HepG2 (cell line): ENCODE measurements around the gene VTN. TPM values are rescaled to one million over a fixed set of nuclear protein-coding genes. Genes with fewer than 3 reads are reported as not detected.

Source experiments
- ELF4 ChIP-seq: sonication (generic); formaldehyde crosslinking; IDR thresholded peaks from 2 replicates; pipeline ENCODE4 v1.5.0; 2020; ENCODE audit warnings: missing genetic modification reagents, mild to moderate bottlenecking, moderate library complexity, borderline replicate concordance
- HOXA3 ChIP-seq: sonication (generic); formaldehyde crosslinking; IDR thresholded peaks from 2 replicates; pipeline ENCODE4 v1.5.0; 2020; ENCODE audit warnings: missing genetic modification reagents
- RAD21 ChIP-seq: fragments of 450-650 bp; formaldehyde crosslinking; IDR thresholded peaks from 2 replicates; pipeline ENCODE4 v1.5.0; 2020; ENCODE audit warnings: mild to moderate bottlenecking
- RFXAP ChIP-seq: sonication (generic); formaldehyde crosslinking; IDR thresholded peaks from 2 replicates; pipeline ENCODE4 v1.4.0; 2020; ENCODE audit warnings: missing genetic modification reagents, borderline replicate concordance
- SMARCE1 ChIP-seq: fragments of 450-650 bp; IDR thresholded peaks from 2 replicates; pipeline ENCODE4 v1.6.1; 2017; ENCODE audit warnings: borderline replicate concordance
- ZNF101 ChIP-seq: sonication (generic); formaldehyde crosslinking; IDR thresholded peaks from 2 replicates; pipeline ENCODE4 v1.4.0; 2020; ENCODE audit warnings: mild to moderate bottlenecking, low read depth, missing genetic modification reagents, borderline replicate concordance
- ZNF143 ChIP-seq: sonication (generic); formaldehyde crosslinking; IDR thresholded peaks from 2 replicates; pipeline ENCODE4 v1.4.0; 2020; ENCODE audit warnings: missing genetic modification reagents
- ZNF225 ChIP-seq: sonication (generic); formaldehyde crosslinking; IDR thresholded peaks from 2 replicates; pipeline ENCODE4 v1.4.0; 2020; ENCODE audit warnings: mild to moderate bottlenecking, missing genetic modification reagents
- ZNF513 ChIP-seq: sonication (generic); formaldehyde crosslinking; conservative IDR thresholded peaks from 2 replicates; pipeline ENCODE4 v1.5.0; 2020; ENCODE audit warnings: missing genetic modification reagents
- ZNF557 ChIP-seq: sonication (generic); formaldehyde crosslinking; IDR thresholded peaks from 2 replicates; pipeline ENCODE4 v1.4.0; 2020; ENCODE audit warnings: missing genetic modification reagents
- ZNF646 ChIP-seq: sonication (generic); formaldehyde crosslinking; IDR thresholded peaks from 2 replicates; pipeline ENCODE4 v1.9.0; 2021; ENCODE audit warnings: mild to moderate bottlenecking, missing genetic modification reagents
- ZNF782 ChIP-seq: sonication (generic); formaldehyde crosslinking; IDR thresholded peaks from 2 replicates; pipeline ENCODE4 v1.4.0; 2020; ENCODE audit warnings: missing genetic modification reagents, mild to moderate bottlenecking, borderline replicate concordance
- ZNF850 ChIP-seq: sonication (generic); formaldehyde crosslinking; conservative IDR thresholded peaks from 2 replicates; pipeline ENCODE4 v1.9.0; 2021; ENCODE audit warnings: mild to moderate bottlenecking, missing genetic modification reagents
- polyA plus RNA-seq, 8 experiments: library from polyadenylated mRNA; depleted of rRNA in 3 of 8; stranded (reverse) in 7 of 8; unstranded in 1 of 8; fragments of >200 nt; fragmentation: Illumina TruSeq in 4 of 8; extraction: Trizol in 4 of 8; gene quantifications; 2 replicates each; pipeline versions ENCODE4 v1.2.1 to v1.2.3, GENCODE V29; 2011 to 2016; ENCODE audit warnings: low read depth in 4 of 8, missing spikeins in 1 of 8, mixed read lengths in 1 of 8; ENCODE audit not compliant: insufficient read depth in 1 of 8
- total RNA-seq, 5 experiments: library from RNA; depleted of rRNA; stranded (reverse); fragments of >200 nt; fragmentation: Illumina TruSeq; extraction: Trizol; gene quantifications; 2 replicates each; pipeline ENCODE4 v1.2.3, GENCODE V29; 2016; ENCODE audit warnings: low read depth in 1 of 5
- TF ChIP-seq, protein P1 (sequence below): sonication (generic); formaldehyde crosslinking; IDR thresholded peaks from 2 replicates; pipeline ENCODE4 v1.5.0; 2020; ENCODE audit warnings: missing genetic modification reagents, mild to moderate bottlenecking, borderline replicate concordance
- TF ChIP-seq, protein P2 (sequence below): IDR thresholded peaks from 2 replicates; pipeline ENCODE4 v1.6.1; 2016; ENCODE audit warnings: low read depth, missing genetic modification reagents, missing compliant biosample characterization

VTN gene
- total and polyA plus RNA-seq, 2 of the 13 experiments (the other 11 are each of a cell fraction or from before 2014, with no cell fraction given) = 108 to 131 TPM

GRCh38 chr17:28368306-28368831, 1.7 kb downstream of the VTN start (continued):
- TF ChIP-seq ZNF646 (CRISPR knock-in tag) (no peak), ZNF225 (peak; percentile 27; the same call in 1 of the 2 replicates), ZNF101 (CRISPR knock-in tag) (no peak), SMARCE1 (no peak), ELF4 (CRISPR knock-in tag) (no peak; the same call in 1 of the 2 replicates), ZNF850 (CRISPR knock-in tag) (no peak), ZNF782 (CRISPR knock-in tag) (no peak; the same call in 1 of the 2 replicates), ZNF557 (CRISPR knock-in tag) (no peak), RAD21 (no peak; the same call in 1 of the 2 replicates), ZNF143 (CRISPR knock-in tag) (0 out of 2 replicates have a peak, but pooled peaks have one; percentile 54), RFXAP (peak; percentile 88; the same call in 1 of the 2 replicates), ZNF513 (CRISPR knock-in tag) (no peak), HOXA3 (peak; percentile 94)
- TF ChIP-seq, protein P1, sequence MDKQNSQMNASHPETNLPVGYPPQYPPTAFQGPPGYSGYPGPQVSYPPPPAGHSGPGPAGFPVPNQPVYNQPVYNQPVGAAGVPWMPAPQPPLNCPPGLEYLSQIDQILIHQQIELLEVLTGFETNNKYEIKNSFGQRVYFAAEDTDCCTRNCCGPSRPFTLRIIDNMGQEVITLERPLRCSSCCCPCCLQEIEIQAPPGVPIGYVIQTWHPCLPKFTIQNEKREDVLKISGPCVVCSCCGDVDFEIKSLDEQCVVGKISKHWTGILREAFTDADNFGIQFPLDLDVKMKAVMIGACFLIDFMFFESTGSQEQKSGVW (CRISPR knock-in tag) = no peak
- TF ChIP-seq, protein P2, sequence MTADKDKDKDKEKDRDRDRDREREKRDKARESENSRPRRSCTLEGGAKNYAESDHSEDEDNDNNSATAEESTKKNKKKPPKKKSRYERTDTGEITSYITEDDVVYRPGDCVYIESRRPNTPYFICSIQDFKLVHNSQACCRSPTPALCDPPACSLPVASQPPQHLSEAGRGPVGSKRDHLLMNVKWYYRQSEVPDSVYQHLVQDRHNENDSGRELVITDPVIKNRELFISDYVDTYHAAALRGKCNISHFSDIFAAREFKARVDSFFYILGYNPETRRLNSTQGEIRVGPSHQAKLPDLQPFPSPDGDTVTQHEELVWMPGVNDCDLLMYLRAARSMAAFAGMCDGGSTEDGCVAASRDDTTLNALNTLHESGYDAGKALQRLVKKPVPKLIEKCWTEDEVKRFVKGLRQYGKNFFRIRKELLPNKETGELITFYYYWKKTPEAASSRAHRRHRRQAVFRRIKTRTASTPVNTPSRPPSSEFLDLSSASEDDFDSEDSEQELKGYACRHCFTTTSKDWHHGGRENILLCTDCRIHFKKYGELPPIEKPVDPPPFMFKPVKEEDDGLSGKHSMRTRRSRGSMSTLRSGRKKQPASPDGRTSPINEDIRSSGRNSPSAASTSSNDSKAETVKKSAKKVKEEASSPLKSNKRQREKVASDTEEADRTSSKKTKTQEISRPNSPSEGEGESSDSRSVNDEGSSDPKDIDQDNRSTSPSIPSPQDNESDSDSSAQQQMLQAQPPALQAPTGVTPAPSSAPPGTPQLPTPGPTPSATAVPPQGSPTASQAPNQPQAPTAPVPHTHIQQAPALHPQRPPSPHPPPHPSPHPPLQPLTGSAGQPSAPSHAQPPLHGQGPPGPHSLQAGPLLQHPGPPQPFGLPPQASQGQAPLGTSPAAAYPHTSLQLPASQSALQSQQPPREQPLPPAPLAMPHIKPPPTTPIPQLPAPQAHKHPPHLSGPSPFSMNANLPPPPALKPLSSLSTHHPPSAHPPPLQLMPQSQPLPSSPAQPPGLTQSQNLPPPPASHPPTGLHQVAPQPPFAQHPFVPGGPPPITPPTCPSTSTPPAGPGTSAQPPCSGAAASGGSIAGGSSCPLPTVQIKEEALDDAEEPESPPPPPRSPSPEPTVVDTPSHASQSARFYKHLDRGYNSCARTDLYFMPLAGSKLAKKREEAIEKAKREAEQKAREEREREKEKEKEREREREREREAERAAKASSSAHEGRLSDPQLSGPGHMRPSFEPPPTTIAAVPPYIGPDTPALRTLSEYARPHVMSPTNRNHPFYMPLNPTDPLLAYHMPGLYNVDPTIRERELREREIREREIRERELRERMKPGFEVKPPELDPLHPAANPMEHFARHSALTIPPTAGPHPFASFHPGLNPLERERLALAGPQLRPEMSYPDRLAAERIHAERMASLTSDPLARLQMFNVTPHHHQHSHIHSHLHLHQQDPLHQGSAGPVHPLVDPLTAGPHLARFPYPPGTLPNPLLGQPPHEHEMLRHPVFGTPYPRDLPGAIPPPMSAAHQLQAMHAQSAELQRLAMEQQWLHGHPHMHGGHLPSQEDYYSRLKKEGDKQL (CRISPR knock-in tag) = peak; percentile 76
